Kidney (tissue), 14 donors: Measurements from ENCODE around the gene FHDC1. TPM values are rescaled to one million over a fixed set of nuclear protein-coding genes. Genes with fewer than 3 reads are reported as not detected.

Experiments
- DNase-seq, 5 donors: peaks; one replicate each; pipeline ENCODE4 v3.0.0-alpha.2; 2013 to 2020
- FAIRE-seq: peaks from 2 replicates; lab custom pipeline; 2012; peaks lifted over from hg19 to GRCh38; lab: Jason Lieb, UNC
- H3K27ac ChIP-seq, 2 donors: one replicate each; pipeline ENCODE4 v1.7.0; 2013; ENCODE audit warnings: low read depth in 2 of 2, low read length in 2 of 2, inconsistent platforms in 1 of 2
- H3K27me3 ChIP-seq: one replicate; pipeline ENCODE4 v1.7.1; 2013; ENCODE audit warnings: low read length, inconsistent platforms; ENCODE audit not compliant: control insufficient read depth, insufficient read depth
- H3K36me3 ChIP-seq, 3 donors: one replicate each; pipeline versions ENCODE4 v1.7.0 to v1.7.1; 2013; ENCODE audit warnings: low read length in 3 of 3, control low read depth in 1 of 3, inconsistent platforms in 1 of 3; ENCODE audit not compliant: insufficient read depth in 3 of 3, control insufficient read depth in 2 of 3
- H3K4me1 ChIP-seq, 3 donors: one replicate each; pipeline versions ENCODE4 v1.7.0 to v1.7.1; 2013; ENCODE audit warnings: low read length in 3 of 3, inconsistent platforms in 1 of 3, low read depth in 1 of 3; ENCODE audit not compliant: control insufficient read depth in 2 of 3, insufficient read depth in 2 of 3
- H3K4me3 ChIP-seq, 3 donors: one replicate each; pipeline versions ENCODE4 v1.7.0 to v1.8.1; 2013; ENCODE audit warnings: low read length in 3 of 3, control low read depth in 1 of 3, inconsistent platforms in 1 of 3
- H3K9ac ChIP-seq, 3 donors: one replicate each; pipeline versions ENCODE4 v1.7.0 to v1.7.1; 2013; ENCODE audit warnings: low read length in 3 of 3, control low read depth in 1 of 3, inconsistent platforms in 1 of 3
- H3K9me3 ChIP-seq, 3 donors: one replicate each; pipeline versions ENCODE4 v1.7.0 to v1.7.1; 2013; ENCODE audit warnings: low read length in 3 of 3, control low read depth in 1 of 3, inconsistent platforms in 1 of 3; ENCODE audit not compliant: control insufficient read depth in 2 of 3, insufficient read depth in 1 of 3
- intact Hi-C: fragments of 100-400 bp; cut with DNase I; formaldehyde crosslinking; loops from one replicate; pipeline ENCODE4 v1.11.1; 2022
- polyA plus RNA-seq: library from polyadenylated mRNA; stranded (reverse); fragments of 350-450 nt; fragmentation: Illumina TruSeq; extraction: RNeasy Lipid Tissue Mini Kit (QIAGEN cat#74804); gene quantifications from one replicate; pipeline ENCODE4 v1.2.3, GENCODE V29; 2014; ENCODE audit warnings: low read depth, low replicate concordance; ENCODE audit not compliant: insufficient read depth
- total RNA-seq: library from RNA; stranded (reverse); fragmentation: NEBNext Ultra II Directional; extraction: Animal tissue kit (Norgen Biotek cat#: 25700); gene quantifications from one replicate; pipeline ENCODE4 v1.2.1, GENCODE V29; 2021
- TF ChIP-seq, protein P1 (sequence below): IDR thresholded peaks from 3 replicates; pipeline ENCODE4 v1.5.1; 2012; ENCODE audit warnings: mild to moderate bottlenecking, moderate library complexity, borderline replicate concordance; ENCODE audit not compliant: insufficient read depth; ENCODE audit errors: extremely low read depth
- donor health status: control.
- donor health status: control.
- donor health status: control.
- donor health status: control.
- donor health status: control.
- donor health status: DM: yes; HTN: yes; CAD: no.
- donor health status: Normal renal cell carcinoma (clear cell type).

The FHDC1 gene
- total and polyA plus RNA-seq, 2 donors from 2014 or later = 1.5 to 5.9 TPM

DNA sequence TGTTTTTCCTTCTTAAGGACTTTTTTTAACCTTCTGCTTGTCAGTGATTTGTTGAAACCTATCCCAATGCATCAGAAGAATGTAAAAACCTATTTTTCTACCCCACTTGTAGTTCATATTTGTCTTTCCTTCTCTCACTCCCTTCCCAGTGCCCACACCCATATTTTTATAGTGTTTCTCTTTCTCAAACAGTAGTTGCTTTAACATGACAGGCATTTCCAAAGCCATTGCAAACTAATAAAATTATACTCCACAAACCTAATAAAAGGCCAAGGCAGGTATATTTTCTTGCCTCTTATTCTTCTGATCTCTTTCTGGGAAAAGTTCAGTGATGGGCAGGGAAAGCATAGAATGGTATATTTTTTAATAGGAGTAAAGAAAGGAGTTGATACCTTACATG, 35.7 kb upstream of the FHDC1 start:
- no peak for DNase-seq
- FAIRE-seq = no peak
- Histone ChIP-seq H3K27ac (no peak overlapping the region), H3K9ac (no peak overlapping the region), H3K4me1 (no peaks in the 10 kb centered on the region), H3K4me3 (no peak overlapping the region), H3K9me3 (no peaks in the 10 kb centered on the region), H3K27me3 (no peaks in the 10 kb centered on the region), H3K36me3 (no peaks in the 10 kb centered on the region)
- intact Hi-C loops = no loop called here
- TF ChIP-seq, protein P1, sequence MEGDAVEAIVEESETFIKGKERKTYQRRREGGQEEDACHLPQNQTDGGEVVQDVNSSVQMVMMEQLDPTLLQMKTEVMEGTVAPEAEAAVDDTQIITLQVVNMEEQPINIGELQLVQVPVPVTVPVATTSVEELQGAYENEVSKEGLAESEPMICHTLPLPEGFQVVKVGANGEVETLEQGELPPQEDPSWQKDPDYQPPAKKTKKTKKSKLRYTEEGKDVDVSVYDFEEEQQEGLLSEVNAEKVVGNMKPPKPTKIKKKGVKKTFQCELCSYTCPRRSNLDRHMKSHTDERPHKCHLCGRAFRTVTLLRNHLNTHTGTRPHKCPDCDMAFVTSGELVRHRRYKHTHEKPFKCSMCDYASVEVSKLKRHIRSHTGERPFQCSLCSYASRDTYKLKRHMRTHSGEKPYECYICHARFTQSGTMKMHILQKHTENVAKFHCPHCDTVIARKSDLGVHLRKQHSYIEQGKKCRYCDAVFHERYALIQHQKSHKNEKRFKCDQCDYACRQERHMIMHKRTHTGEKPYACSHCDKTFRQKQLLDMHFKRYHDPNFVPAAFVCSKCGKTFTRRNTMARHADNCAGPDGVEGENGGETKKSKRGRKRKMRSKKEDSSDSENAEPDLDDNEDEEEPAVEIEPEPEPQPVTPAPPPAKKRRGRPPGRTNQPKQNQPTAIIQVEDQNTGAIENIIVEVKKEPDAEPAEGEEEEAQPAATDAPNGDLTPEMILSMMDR = no peak

DNA sequence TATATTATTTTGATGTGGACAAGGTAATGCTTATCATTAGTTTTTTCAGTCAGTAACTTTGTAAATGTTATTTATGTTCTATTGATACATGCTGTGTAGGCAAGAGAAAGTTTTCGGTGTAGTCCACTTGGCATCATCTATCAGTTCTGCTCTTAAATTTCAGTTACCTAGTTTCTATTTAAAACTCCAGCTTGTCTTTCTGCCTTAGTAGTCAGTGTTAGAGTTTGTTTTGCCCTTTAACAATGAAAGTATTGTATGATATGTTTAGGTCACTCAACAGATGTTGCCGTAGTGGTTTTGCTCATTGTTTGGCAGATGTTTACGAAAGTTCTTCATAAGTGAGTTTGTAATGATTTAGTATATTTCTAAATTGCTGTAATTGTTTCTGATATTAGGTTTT, 34.9 kb upstream of the FHDC1 start:
- H3K9ac ChIP-seq = no peak overlapping the region
- FAIRE-seq = no peak
- TF ChIP-seq, protein P1 = no peak

DNA sequence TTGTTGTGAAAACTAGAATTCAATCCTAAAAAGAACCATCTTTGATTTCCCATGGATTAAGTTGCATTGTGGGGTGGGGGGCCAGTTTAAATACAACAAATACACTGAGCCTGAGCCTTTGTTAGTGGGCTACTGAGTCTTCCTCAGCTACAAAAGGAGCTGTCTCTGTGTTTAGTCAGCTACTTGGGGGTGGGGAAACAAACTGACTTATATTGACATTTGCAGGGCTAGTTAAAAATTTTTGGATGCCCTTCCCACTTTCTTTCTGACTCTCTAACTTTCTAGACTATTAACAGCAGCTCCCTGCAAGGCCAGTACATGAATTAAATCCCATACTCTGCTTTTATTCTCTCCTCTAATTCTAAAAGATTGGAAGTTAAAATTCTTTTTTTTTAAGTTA, 32.5 kb upstream of the FHDC1 start:
- no peak for FAIRE-seq
- DNase-seq = no peak
- Histone ChIP-seq H3K4me3 (no peak overlapping the region), H3K4me1 (no peaks in the 10 kb centered on the region), H3K9me3 (no peaks in the 10 kb centered on the region), H3K36me3 (no peaks in the 10 kb centered on the region), H3K9ac (no peak overlapping the region), H3K27me3 (no peaks in the 10 kb centered on the region), H3K27ac (no peak overlapping the region)
- intact Hi-C loops = no loop called here
- TF ChIP-seq, protein P1 = no peak

More for the DNA sequence above, 34.9 kb upstream of the FHDC1 start:
- Histone ChIP-seq H3K9me3 (no peaks in the 10 kb centered on the region), H3K27ac (no peak overlapping the region), H3K4me3 (no peak overlapping the region), H3K4me1 (no peaks in the 10 kb centered on the region), H3K27me3 (no peaks in the 10 kb centered on the region), H3K36me3 (no peaks in the 10 kb centered on the region)
- no peak for DNase-seq
- intact Hi-C loops = no loop called here

DNA sequence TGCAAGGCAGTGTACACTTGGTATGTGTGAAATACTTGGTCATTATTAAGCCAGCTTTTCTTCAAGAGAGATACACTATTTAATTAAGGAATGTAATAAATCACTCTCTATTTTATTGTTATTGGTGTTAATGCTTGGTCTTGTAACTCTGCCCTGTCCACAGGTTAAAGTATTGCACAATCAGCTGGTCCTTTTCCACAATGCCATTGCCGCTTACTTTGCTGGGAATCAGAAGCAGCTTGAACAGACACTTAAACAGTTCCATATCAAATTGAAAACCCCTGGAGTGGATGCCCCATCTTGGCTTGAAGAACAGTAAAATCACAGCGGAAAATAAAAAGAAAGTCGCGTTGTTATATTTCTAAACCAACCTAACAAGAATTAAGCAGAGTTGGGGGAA, 26.2 kb upstream of the FHDC1 start:
- Histone ChIP-seq H3K9ac (no peak overlapping the region), H3K4me3 (no peak overlapping the region), H3K9me3 (no peaks in the 10 kb centered on the region), H3K4me1 (no peaks in the 10 kb centered on the region), H3K27me3 (no peaks in the 10 kb centered on the region), H3K36me3 (no peaks in the 10 kb centered on the region), H3K27ac (no peak overlapping the region)
- TF ChIP-seq, protein P1 = no peak
- DNase-seq (peak in 2 of 5 donors; percentile 34 to 35), FAIRE-seq (no peak)
- intact Hi-C loops = no loop called here
